H1 (cell line): Measurements from ENCODE around the gene CACNA2D3. TPM values are rescaled to one million over a fixed set of nuclear protein-coding genes. Genes with fewer than 3 reads are reported as not detected.

Experiments
- CBX8 ChIP-seq: fragments of 300-800, 300-1000 bp; sonication (generic); IDR thresholded peaks from 2 replicates; pipeline ENCODE4 v1.7.1; 2016; ENCODE audit warnings: low read depth, low read length, borderline replicate concordance
- KDM4A ChIP-seq: IDR thresholded peaks from one replicate; pipeline ENCODE4 v1.7.1; 2012; ENCODE audit warnings: low read depth, mild to moderate bottlenecking, moderate library complexity, low read length, inconsistent platforms; ENCODE audit not compliant: severe bottlenecking
- KDM5A ChIP-seq: fragments of 200-600 bp; IDR thresholded peaks from 2 replicates; pipeline ENCODE4 v1.7.1; 2012; ENCODE audit warnings: mild to moderate bottlenecking, low read length, inconsistent platforms, mixed read lengths
- RNF2 ChIP-seq: fragments of 200-900, 300-1000 bp; sonication (generic); IDR thresholded peaks from 2 replicates; pipeline ENCODE4 v1.7.1; 2016; ENCODE audit warnings: borderline replicate concordance, low read depth, mild to moderate bottlenecking, antibody characterized with exemption, low read length; ENCODE audit not compliant: poor library complexity, severe bottlenecking; ENCODE audit errors: missing control alignments
- SIRT6 ChIP-seq: IDR thresholded peaks from one replicate; pipeline ENCODE4 v1.7.1; 2012; ENCODE audit warnings: low read length, inconsistent platforms
- TAF1 ChIP-seq: IDR thresholded peaks from 2 replicates; pipeline ENCODE4 v1.6.1; 2011; ENCODE audit warnings: mild to moderate bottlenecking, low read depth, low read length
- polyA plus RNA-seq, 7 experiments: library from polyadenylated mRNA; depleted of rRNA in 3 of 7; stranded (reverse) in 5 of 7; unstranded in 2 of 7; fragments of >200 nt in 5 of 7; fragments of 200-250 nt in 2 of 7; gene quantifications; 1 replicate in 5 of 7; 2 replicates in 1 of 7; 4 replicates in 1 of 7; pipeline versions ENCODE4 v1.2.1 to v1.2.3, GENCODE V29; 2011 to 2013; ENCODE audit warnings: missing spikeins in 2 of 7, mixed read lengths in 2 of 7
- total RNA-seq: library from RNA; stranded (reverse); fragmentation: NEBNext Ultra II Directional; extraction: Animal tissue kit (Norgen Biotek cat#: 25700); gene quantifications from 2 replicates; pipeline ENCODE4 v1.2.1, GENCODE V29; 2021
- TF ChIP-seq, protein P1 (sequence below): fragments of 300-600 bp; sonication (generic); IDR thresholded peaks from 2 replicates; pipeline ENCODE4 v1.7.1; 2012; ENCODE audit warnings: low read length, moderate library complexity, mild to moderate bottlenecking, inconsistent platforms; ENCODE audit not compliant: insufficient replicate concordance

The CACNA2D3 gene
- total and polyA plus RNA-seq, 2 of the 8 experiments (the other 6 are each of a cell fraction or from before 2014, with no cell fraction given): 1.5 to 1.8 TPM

DNA sequence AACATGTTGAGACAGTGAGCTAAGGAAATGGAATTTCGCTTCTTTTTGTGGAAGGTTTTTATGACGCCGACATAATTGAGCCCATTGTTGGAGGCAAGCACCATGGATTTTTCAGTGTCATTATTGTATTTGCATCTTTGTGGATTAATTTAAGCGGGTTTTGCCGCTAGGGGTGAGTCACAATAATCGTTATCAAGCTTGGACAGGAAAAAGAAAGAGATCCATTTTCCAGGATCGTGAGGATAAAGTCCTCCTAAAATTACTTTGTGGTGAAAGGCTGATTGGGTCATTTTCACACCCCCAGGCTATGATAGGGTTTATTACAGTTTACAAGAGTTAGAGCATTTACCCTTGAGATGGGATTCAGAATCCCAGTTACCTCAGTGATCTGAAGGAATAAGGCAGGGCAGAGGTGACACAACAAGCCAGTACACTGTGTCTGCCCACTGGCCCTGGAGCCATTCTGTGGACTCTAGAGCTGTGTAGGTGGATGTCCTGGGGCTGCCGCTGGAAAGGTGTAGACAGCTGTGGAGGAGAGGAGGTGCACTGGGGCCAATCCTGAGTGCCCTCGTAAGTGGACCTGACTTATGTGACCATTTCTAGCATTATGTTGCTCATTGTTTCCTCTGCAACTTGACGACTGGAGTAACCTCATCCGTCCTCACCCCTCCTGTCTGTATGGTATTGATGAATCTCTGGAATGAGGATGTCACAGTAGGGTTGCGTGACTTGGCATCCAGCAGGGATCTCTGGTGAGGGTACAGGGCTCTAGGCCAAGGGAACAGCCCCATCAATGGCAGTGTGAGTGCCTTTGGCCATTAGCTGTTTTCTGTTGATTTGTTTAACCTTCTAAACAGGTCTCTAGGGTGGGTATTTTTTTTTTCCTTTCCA lies 435.4 kb downstream of the CACNA2D3 start (continued):
- TF ChIP-seq KDM4A (no peak), KDM5A (no peak), TAF1 (no peak), CBX8 (no peak), RNF2 (no peak), SIRT6 (no peak)
- TF ChIP-seq, protein P1, sequence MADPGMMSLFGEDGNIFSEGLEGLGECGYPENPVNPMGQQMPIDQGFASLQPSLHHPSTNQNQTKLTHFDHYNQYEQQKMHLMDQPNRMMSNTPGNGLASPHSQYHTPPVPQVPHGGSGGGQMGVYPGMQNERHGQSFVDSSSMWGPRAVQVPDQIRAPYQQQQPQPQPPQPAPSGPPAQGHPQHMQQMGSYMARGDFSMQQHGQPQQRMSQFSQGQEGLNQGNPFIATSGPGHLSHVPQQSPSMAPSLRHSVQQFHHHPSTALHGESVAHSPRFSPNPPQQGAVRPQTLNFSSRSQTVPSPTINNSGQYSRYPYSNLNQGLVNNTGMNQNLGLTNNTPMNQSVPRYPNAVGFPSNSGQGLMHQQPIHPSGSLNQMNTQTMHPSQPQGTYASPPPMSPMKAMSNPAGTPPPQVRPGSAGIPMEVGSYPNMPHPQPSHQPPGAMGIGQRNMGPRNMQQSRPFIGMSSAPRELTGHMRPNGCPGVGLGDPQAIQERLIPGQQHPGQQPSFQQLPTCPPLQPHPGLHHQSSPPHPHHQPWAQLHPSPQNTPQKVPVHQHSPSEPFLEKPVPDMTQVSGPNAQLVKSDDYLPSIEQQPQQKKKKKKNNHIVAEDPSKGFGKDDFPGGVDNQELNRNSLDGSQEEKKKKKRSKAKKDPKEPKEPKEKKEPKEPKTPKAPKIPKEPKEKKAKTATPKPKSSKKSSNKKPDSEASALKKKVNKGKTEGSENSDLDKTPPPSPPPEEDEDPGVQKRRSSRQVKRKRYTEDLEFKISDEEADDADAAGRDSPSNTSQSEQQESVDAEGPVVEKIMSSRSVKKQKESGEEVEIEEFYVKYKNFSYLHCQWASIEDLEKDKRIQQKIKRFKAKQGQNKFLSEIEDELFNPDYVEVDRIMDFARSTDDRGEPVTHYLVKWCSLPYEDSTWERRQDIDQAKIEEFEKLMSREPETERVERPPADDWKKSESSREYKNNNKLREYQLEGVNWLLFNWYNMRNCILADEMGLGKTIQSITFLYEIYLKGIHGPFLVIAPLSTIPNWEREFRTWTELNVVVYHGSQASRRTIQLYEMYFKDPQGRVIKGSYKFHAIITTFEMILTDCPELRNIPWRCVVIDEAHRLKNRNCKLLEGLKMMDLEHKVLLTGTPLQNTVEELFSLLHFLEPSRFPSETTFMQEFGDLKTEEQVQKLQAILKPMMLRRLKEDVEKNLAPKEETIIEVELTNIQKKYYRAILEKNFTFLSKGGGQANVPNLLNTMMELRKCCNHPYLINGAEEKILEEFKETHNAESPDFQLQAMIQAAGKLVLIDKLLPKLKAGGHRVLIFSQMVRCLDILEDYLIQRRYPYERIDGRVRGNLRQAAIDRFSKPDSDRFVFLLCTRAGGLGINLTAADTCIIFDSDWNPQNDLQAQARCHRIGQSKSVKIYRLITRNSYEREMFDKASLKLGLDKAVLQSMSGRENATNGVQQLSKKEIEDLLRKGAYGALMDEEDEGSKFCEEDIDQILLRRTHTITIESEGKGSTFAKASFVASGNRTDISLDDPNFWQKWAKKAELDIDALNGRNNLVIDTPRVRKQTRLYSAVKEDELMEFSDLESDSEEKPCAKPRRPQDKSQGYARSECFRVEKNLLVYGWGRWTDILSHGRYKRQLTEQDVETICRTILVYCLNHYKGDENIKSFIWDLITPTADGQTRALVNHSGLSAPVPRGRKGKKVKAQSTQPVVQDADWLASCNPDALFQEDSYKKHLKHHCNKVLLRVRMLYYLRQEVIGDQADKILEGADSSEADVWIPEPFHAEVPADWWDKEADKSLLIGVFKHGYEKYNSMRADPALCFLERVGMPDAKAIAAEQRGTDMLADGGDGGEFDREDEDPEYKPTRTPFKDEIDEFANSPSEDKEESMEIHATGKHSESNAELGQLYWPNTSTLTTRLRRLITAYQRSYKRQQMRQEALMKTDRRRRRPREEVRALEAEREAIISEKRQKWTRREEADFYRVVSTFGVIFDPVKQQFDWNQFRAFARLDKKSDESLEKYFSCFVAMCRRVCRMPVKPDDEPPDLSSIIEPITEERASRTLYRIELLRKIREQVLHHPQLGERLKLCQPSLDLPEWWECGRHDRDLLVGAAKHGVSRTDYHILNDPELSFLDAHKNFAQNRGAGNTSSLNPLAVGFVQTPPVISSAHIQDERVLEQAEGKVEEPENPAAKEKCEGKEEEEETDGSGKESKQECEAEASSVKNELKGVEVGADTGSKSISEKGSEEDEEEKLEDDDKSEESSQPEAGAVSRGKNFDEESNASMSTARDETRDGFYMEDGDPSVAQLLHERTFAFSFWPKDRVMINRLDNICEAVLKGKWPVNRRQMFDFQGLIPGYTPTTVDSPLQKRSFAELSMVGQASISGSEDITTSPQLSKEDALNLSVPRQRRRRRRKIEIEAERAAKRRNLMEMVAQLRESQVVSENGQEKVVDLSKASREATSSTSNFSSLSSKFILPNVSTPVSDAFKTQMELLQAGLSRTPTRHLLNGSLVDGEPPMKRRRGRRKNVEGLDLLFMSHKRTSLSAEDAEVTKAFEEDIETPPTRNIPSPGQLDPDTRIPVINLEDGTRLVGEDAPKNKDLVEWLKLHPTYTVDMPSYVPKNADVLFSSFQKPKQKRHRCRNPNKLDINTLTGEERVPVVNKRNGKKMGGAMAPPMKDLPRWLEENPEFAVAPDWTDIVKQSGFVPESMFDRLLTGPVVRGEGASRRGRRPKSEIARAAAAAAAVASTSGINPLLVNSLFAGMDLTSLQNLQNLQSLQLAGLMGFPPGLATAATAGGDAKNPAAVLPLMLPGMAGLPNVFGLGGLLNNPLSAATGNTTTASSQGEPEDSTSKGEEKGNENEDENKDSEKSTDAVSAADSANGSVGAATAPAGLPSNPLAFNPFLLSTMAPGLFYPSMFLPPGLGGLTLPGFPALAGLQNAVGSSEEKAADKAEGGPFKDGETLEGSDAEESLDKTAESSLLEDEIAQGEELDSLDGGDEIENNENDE: no peak
